SIG-M5 (cell line): Measurements from ENCODE around the gene RBM43.
"Not testable (repeated sequence)": the region's sequence is repeated elsewhere in the genome, so short reads cannot be mapped to it uniquely, and the experiment has no call there.

ENCODE experiments used
- DNase-seq: peaks from one replicate; lab custom pipeline; 2025; lab: John Stamatoyannopoulos, UW

RBM43 gene

GRCh38 chr2:151268085-151268484, 6.4 kb upstream of the RBM43 start:
- DNase-seq, result no peak

GRCh38 chr2:151267537-151267936, 5.9 kb upstream of the RBM43 start:
- no peak for DNase-seq

GRCh38 chr2:151265991-151266390, 4.3 kb upstream of the RBM43 start:
- no peak for DNase-seq

GRCh38 chr2:151264157-151264825, 2.6 kb upstream of the RBM43 start:
- DNase-seq, result no peak

- no peak for DNase-seq
Measured at GRCh38 chr2:151262629-151263028, 966 bp upstream of the RBM43 start.

GRCh38 chr2:151261977-151262291, 271 bp upstream of the RBM43 start:
- DNase-seq, result no peak

- DNase-seq, result no peak
Measured at GRCh38 chr2:151260573-151261230, 961 bp downstream of the RBM43 start.

GRCh38 chr2:151258121-151258520, 3.5 kb downstream of the RBM43 start:
- DNase-seq, result no peak

GRCh38 chr2:151252646-151253045, 9.0 kb downstream of the RBM43 start:
- no peak for DNase-seq

- no peak for DNase-seq
Measured at GRCh38 chr2:151251012-151251411, 10.7 kb downstream of the RBM43 start.

- no peak for DNase-seq
Measured at GRCh38 chr2:151247432-151247831, 14.2 kb downstream of the RBM43 start.

- no peak for DNase-seq
Measured at GRCh38 chr2:151246152-151246551, 15.5 kb downstream of the RBM43 start.

- no peak for DNase-seq
Measured at GRCh38 chr2:151243468-151243867, 18.2 kb downstream of the RBM43 start.

GRCh38 chr2:151241224-151241623, 20.4 kb downstream of the RBM43 start:
- no peak for DNase-seq

- no peak for DNase-seq
Measured at GRCh38 chr2:151240433-151240832, 21.2 kb downstream of the RBM43 start.

- no peak for DNase-seq
Measured at GRCh38 chr2:151239624-151240023, 22.0 kb downstream of the RBM43 start.

GRCh38 chr2:151238527-151239487, 22.9 kb downstream of the RBM43 start:
- DNase-seq, result peak; percentile 32

- DNase-seq, result no peak
Measured at GRCh38 chr2:151237422-151238025, 24.1 kb downstream of the RBM43 start.

GRCh38 chr2:151233760-151234159, 27.9 kb downstream of the RBM43 start:
- not testable (repeated sequence) for DNase-seq

- DNase-seq, result not testable (repeated sequence)
Measured at GRCh38 chr2:151233288-151233687, 28.4 kb downstream of the RBM43 start.

- no peak for DNase-seq
Measured at GRCh38 chr2:151230627-151231140, 31.0 kb downstream of the RBM43 start.

GRCh38 chr2:151228847-151229512, 32.7 kb downstream of the RBM43 start:
- no peak for DNase-seq
